HCT116 (cell line): ENCODE data around the gene PIPOX. TPM values are rescaled to one million over a fixed set of nuclear protein-coding genes. Genes with fewer than 3 reads are reported as not detected.

Experiments used
- ATAC-seq: fragments of 200-7000 bp; cut with Tn5 transposase; 2 replicates; pipeline ENCODE4 v1.9.1; 2020; ENCODE audit warnings: mild to moderate bottlenecking, moderate library complexity
- BruUV-seq: library from RNA; stranded (reverse); fragments of 400-500 nt; replicated peaks from 2 replicates; lab custom pipeline; 2021; lab: Mats Ljungman, UMichigan
- CTCF ChIA-PET: fragments of 300-600 bp; sonication (Branson Sonifier 250); formaldehyde crosslinking; loops from one replicate; lab custom pipeline; 2021; ENCODE audit warnings: antibody characterized with exemption; lab: Charles Lee
- POLR2A ChIA-PET: fragments of 300-600, 350-600 bp; sonication (Branson Sonifier 250); formaldehyde crosslinking; loops from one replicate; lab custom pipeline; 2021; ENCODE audit warnings: antibody characterized with exemption; lab: Charles Lee
- RAD21 ChIA-PET, 2 experiments: fragments of 300-600 bp; sonication (Branson Sonifier 250); formaldehyde crosslinking; loops; one replicate each; lab custom pipeline; 2023; ENCODE audit warnings: low total read pairs in 2 of 2; ENCODE audit not compliant: uncharacterized antibody in 2 of 2, unreplicated experiment in 2 of 2, low non-redundant PET in 1 of 2; lab: Charles Lee
- DNase-seq: peaks from one replicate; pipeline ENCODE4 v3.0.0-alpha.2; 2010; ENCODE audit warnings: low read depth, low spot score
- H2AFZ ChIP-seq: fragments of 200-600 bp; shearing (Covaris generic), sonication (generic); 2 replicates; pipeline ENCODE4 v1.6.1; 2017; ENCODE audit warnings: low read depth, mixed run types, mixed read lengths, antibody characterized with exemption, low read length; ENCODE audit not compliant: poor library complexity, severe bottlenecking
- H3K27ac ChIP-seq: 2 replicates; pipeline ENCODE4 v1.5.1; 2012; ENCODE audit warnings: low read depth, low read length
- H3K27me3 ChIP-seq: fragments of 200-600 bp; sonication (generic); 2 replicates; pipeline ENCODE4 v1.6.1; 2016; ENCODE audit warnings: mixed run types, low read length, mixed read lengths; ENCODE audit not compliant: insufficient read depth
- H3K36me3 ChIP-seq, 2 experiments: fragments of 200-500 bp in 1 of 2; fragments of 200-600 bp in 1 of 2; sonication (Bioruptor generic) in 1 of 2; sonication (generic) in 1 of 2; 2 replicates each; pipeline versions ENCODE4 v1.5.1 to v1.6.1; 2014 to 2016; ENCODE audit warnings: low read length in 2 of 2, inconsistent platforms in 1 of 2, mixed read lengths in 1 of 2, mixed run types in 1 of 2; ENCODE audit not compliant: insufficient read depth in 2 of 2, control insufficient read depth in 1 of 2
- H3K4me1 ChIP-seq, 2 experiments: fragments of 200-600 bp in 1 of 2; sonication (generic) in 1 of 2; 2 replicates each; pipeline versions ENCODE4 v1.5.1 to v1.6.1; 2012 to 2017; ENCODE audit warnings: low read length in 2 of 2, inconsistent platforms in 1 of 2, mild to moderate bottlenecking in 1 of 2, mixed read lengths in 1 of 2, mixed run types in 1 of 2, moderate library complexity in 1 of 2; ENCODE audit not compliant: insufficient read depth in 2 of 2, control insufficient read depth in 1 of 2
- H3K4me2 ChIP-seq: fragments of 200-600 bp; sonication (generic); 2 replicates; pipeline ENCODE4 v1.6.1; 2017; ENCODE audit warnings: mixed run types, low read length, mixed read lengths
- H3K4me3 ChIP-seq, 2 experiments: fragments of 200-600 bp in 1 of 2; sonication (generic) in 1 of 2; replicated peaks in 1 of 2; 2 replicates each; pipeline ENCODE4 v1.5.1; 2011 to 2016; ENCODE audit warnings: low read length in 2 of 2, control low read depth in 1 of 2, low read depth in 1 of 2, mild to moderate bottlenecking in 1 of 2, mixed read lengths in 1 of 2, mixed run types in 1 of 2
- H3K79me2 ChIP-seq: fragments of 200-600 bp; sonication (generic); 2 replicates; pipeline ENCODE4 v1.6.1; 2017; ENCODE audit warnings: mild to moderate bottlenecking, mixed run types, low read length, moderate library complexity, mixed read lengths; ENCODE audit not compliant: insufficient read depth
- H3K9ac ChIP-seq: fragments of 200-600 bp; sonication (generic); 2 replicates; pipeline ENCODE4 v1.6.1; 2016; ENCODE audit warnings: low read length, mixed read lengths
- H3K9me2 ChIP-seq: fragments of 200-600 bp; sonication (generic), shearing (Covaris generic); 2 replicates; pipeline ENCODE4 v1.6.1; 2017; ENCODE audit warnings: mixed run types, mild to moderate bottlenecking, moderate library complexity; ENCODE audit not compliant: insufficient read depth
- H3K9me3 ChIP-seq, 2 experiments: fragments of 200-500 bp in 1 of 2; fragments of 200-600 bp in 1 of 2; sonication (Bioruptor generic) in 1 of 2; sonication (generic) in 1 of 2; 2 replicates each; pipeline ENCODE4 v1.6.1; 2014 to 2017; ENCODE audit warnings: low read length in 2 of 2, mixed read lengths in 2 of 2, inconsistent platforms in 1 of 2, low read depth in 1 of 2, mild to moderate bottlenecking in 1 of 2, mixed run types in 1 of 2, moderate library complexity in 1 of 2; ENCODE audit not compliant: control insufficient read depth in 1 of 2, insufficient read depth in 1 of 2
- H4K20me1 ChIP-seq: fragments of 200-600 bp; sonication (generic), shearing (Covaris generic); 2 replicates; pipeline ENCODE4 v1.6.1; 2017; ENCODE audit warnings: mixed run types, mild to moderate bottlenecking, moderate library complexity; ENCODE audit not compliant: insufficient read depth
- CEBPB ChIP-seq: IDR thresholded peaks from 2 replicates; pipeline ENCODE4 v1.6.1; 2012; ENCODE audit warnings: low read depth
- ELF1 ChIP-seq: IDR thresholded peaks from 2 replicates; pipeline ENCODE4 v1.6.1; 2012; ENCODE audit warnings: low read depth, borderline replicate concordance
- EZH2 ChIP-seq: fragments of 200-600 bp; sonication (generic); IDR thresholded peaks from 2 replicates; pipeline ENCODE4 v1.6.1; 2017; ENCODE audit warnings: antibody characterized with exemption, mixed run types
- EZH2phosphoT487 ChIP-seq: fragments of 200-600 bp; IDR thresholded peaks from 2 replicates; pipeline ENCODE4 v1.6.1; 2018; ENCODE audit warnings: antibody characterized with exemption, borderline replicate concordance
- FOSL1 ChIP-seq: IDR thresholded peaks from 2 replicates; pipeline ENCODE4 v1.6.1; 2012; ENCODE audit warnings: low read depth
- JUND ChIP-seq: IDR thresholded peaks from 2 replicates; pipeline ENCODE4 v1.6.1; 2012
- MAX ChIP-seq: IDR thresholded peaks from 2 replicates; pipeline ENCODE4 v1.6.1; 2012
- POLR2A ChIP-seq: IDR thresholded peaks from 2 replicates; pipeline ENCODE4 v1.7.0; 2011; ENCODE audit warnings: borderline replicate concordance; ENCODE audit not compliant: insufficient read depth, insufficient read length; ENCODE audit errors: extremely low read depth
- POLR2AphosphoS5 ChIP-seq: IDR thresholded peaks from 2 replicates; pipeline ENCODE4 v1.6.1; 2011; ENCODE audit warnings: mild to moderate bottlenecking, low read depth, low read length, moderate library complexity
- RAD21 ChIP-seq: IDR thresholded peaks from 2 replicates; pipeline ENCODE4 v1.6.1; 2012; ENCODE audit warnings: low read depth, mild to moderate bottlenecking
- REST ChIP-seq: IDR thresholded peaks from 2 replicates; pipeline ENCODE4 v1.6.1; 2012; ENCODE audit warnings: low read depth
- SP1 ChIP-seq: IDR thresholded peaks from 2 replicates; pipeline ENCODE4 v1.6.1; 2012; ENCODE audit warnings: low read depth
- SRF ChIP-seq: IDR thresholded peaks from 2 replicates; pipeline ENCODE4 v1.6.1; 2012; ENCODE audit warnings: low read depth
- intact Hi-C: fragments of 100-400 bp; cut with micrococcal nuclease; formaldehyde crosslinking; loops from 2 replicates; pipeline ENCODE4 v1.10.0; 2022
- total RNA-seq: library from RNA; stranded (reverse); gene quantifications from one replicate; pipeline ENCODE4 v1.2.1, GENCODE V29; 2021; ENCODE audit not compliant: unreplicated experiment

Gene PIPOX
- total RNA-seq, 1 experiment from 2014 or later = 1.8 TPM

DNA sequence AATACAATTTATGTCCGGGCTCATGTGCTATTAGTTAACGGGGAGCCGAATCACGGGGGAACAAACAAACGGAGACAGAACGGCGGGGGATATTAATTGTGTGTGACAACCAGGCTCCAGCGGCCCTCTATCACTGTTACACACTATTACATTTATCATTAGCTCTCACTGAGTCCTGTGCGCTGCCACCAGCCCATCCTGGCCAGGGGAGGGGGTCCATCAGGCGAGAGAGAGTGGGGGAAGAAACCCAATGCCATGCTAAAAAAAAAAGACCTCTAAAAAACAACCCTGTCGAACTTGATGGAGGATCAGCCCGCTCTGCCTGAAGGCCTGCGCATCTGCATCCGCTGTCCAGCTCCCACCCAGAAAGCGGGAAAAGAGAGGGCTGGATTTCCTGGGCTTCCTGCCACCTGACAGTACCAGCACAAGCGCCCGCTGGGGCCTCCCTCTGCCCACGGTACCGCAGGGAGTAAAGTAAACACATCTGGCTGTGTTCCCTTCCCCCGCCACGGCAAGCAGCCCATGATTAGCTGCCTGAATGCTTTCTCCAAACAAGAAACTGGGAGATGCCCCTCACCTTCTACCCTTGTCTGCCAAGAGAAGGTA is 41.7 kb downstream of the PIPOX start:
- no peaks in the 10 kb centered on the region for H3K79me2 ChIP-seq
- H4K20me1 ChIP-seq = no peaks in the 10 kb centered on the region
- ATAC-seq = no peak
- no peak overlapping the region for H3K9ac ChIP-seq
- CTCF ChIA-PET = no interaction called here
- H2AFZ ChIP-seq = no peak overlapping the region
- H3K27ac ChIP-seq = no peak overlapping the region
- POLR2A ChIA-PET = no interaction called here
- RAD21 ChIA-PET = no interaction called here
- no peaks in the 10 kb centered on the region for H3K9me2 ChIP-seq
- H3K4me1 ChIP-seq = no peaks in the 10 kb centered on the region
- H3K27me3 ChIP-seq = no peaks in the 10 kb centered on the region
- intact Hi-C loops = no loop called here
- no peak overlapping the region for H3K4me3 ChIP-seq
- no peak overlapping the region for H3K4me2 ChIP-seq
- no peak for DNase-seq
- peaks cover 0 to 6% of the 10 kb centered on the region in 2 experiments; a peak in 2 of 4 replicates for H3K36me3 ChIP-seq
- no TSS peak for BruUV-seq
- TF ChIP-seq CEBPB (no peak), EZH2 (no peak), JUND (no peak), MAX (no peak), EZH2phosphoT487 (no peak), SRF (no peak), FOSL1 (no peak), POLR2A (no peak), RAD21 (no peak), POLR2AphosphoS5 (no peak), ELF1 (no peak), SP1 (no peak), REST (no peak)
- no peaks in the 10 kb centered on the region for H3K9me3 ChIP-seq
